GM21723 (cell line): ENCODE measurements around the gene MRC2.
A peak's percentile ranks its signal among the peaks of the same experiment; 100 is the strongest.
"Not testable (repeated sequence)": the region's sequence is repeated elsewhere in the genome, so short reads cannot be mapped to it uniquely, and the experiment has no call there.

Experiments
- ATAC-seq: cut with Tn5 transposase; IDR thresholded peaks from one replicate; pipeline ENCODE4 v1.9.1; 2021; ENCODE audit warnings: mild to moderate bottlenecking, moderate library complexity; ENCODE audit not compliant: unreplicated experiment

The MRC2 gene

GRCh38 chr17:62613095-62613494 is 14.4 kb upstream of the MRC2 start:
- not testable (repeated sequence) for ATAC-seq

GRCh38 chr17:62614142-62614541 is 13.3 kb upstream of the MRC2 start:
- no peak for ATAC-seq

- no peak for ATAC-seq
Measured at GRCh38 chr17:62615503-62615902, 12.0 kb upstream of the MRC2 start.

GRCh38 chr17:62616993-62617893 is 10.2 kb upstream of the MRC2 start:
- ATAC-seq: no peak

- no peak for ATAC-seq
Measured at GRCh38 chr17:62617894-62618472, 9.5 kb upstream of the MRC2 start.

- ATAC-seq: no peak
Measured at GRCh38 chr17:62618647-62619416, 8.6 kb upstream of the MRC2 start.

- no peak for ATAC-seq
Measured at GRCh38 chr17:62619417-62620155, 7.9 kb upstream of the MRC2 start.

GRCh38 chr17:62621223-62621622 is 6.2 kb upstream of the MRC2 start:
- ATAC-seq: no peak

- ATAC-seq: no peak
Measured at GRCh38 chr17:62625184-62625869, 2.1 kb upstream of the MRC2 start.

- no peak for ATAC-seq
Measured at GRCh38 chr17:62625870-62626200, 1.6 kb upstream of the MRC2 start.

GRCh38 chr17:62626719-62627218 is 701 bp upstream of the MRC2 start:
- ATAC-seq: no peak

- ATAC-seq: peak; percentile 42
Measured at GRCh38 chr17:62627904-62628633, 599 bp downstream of the MRC2 start.

- no peak for ATAC-seq
Measured at GRCh38 chr17:62628831-62629555, 1.5 kb downstream of the MRC2 start.

- ATAC-seq: no peak
Measured at GRCh38 chr17:62629556-62630364, 2.3 kb downstream of the MRC2 start.

GRCh38 chr17:62630365-62631085 is 3.1 kb downstream of the MRC2 start:
- ATAC-seq: no peak

GRCh38 chr17:62631086-62631935 is 3.8 kb downstream of the MRC2 start:
- ATAC-seq: no peak
